Right lobe of liver (tissue), 4 donors: ENCODE data around the gene CYP39A1.

ENCODE experiments used
- CTCF ChIP-seq, 4 donors: fragments of 200-600 bp in 3 of 4; fragments of 450-650 bp in 1 of 4; IDR thresholded peaks; one replicate each; pipeline versions ENCODE4 v1.5.1 to v1.8.0; 2016 to 2022; ENCODE audit warnings: antibody characterized with exemption in 4 of 4, mild to moderate bottlenecking in 2 of 4
- POLR2A ChIP-seq: fragments of 450-650 bp; IDR thresholded peaks from one replicate; pipeline ENCODE4 v1.6.1; 2017; ENCODE audit warnings: antibody characterized with exemption, mild to moderate bottlenecking
- donor health status: DM: no; HTN: no; CAD: no.
- donor health status: DM: no; HTN: no; CAD: no.
- donor health status: DM: no; HTN: yes; CAD: no.

DNA sequence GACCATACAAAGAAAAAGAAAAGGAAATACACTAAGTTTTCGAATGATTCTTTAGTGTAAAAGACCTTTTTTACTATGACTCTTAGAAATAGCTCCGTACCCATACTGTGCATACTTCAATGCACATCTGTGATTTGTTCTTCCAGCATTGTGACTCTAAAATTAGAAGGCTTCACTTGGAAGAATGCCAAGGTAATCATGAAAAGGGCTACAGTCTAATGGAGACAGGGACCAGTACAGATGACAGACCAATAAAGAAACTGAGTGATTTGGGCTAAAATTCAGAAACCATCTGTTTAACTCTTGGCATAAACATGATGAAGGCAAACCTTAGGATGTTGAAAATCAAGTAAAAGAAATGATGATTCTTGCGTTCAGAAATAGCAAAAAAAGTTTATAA lies 46.3 kb downstream of the CYP39A1 start:
- TF ChIP-seq CTCF (IDR thresholded peaks at IDR 0.05) (no peak), POLR2A (no peak)
